ENCODE data around the gene TIMM22.

Gene TIMM22

DNA sequence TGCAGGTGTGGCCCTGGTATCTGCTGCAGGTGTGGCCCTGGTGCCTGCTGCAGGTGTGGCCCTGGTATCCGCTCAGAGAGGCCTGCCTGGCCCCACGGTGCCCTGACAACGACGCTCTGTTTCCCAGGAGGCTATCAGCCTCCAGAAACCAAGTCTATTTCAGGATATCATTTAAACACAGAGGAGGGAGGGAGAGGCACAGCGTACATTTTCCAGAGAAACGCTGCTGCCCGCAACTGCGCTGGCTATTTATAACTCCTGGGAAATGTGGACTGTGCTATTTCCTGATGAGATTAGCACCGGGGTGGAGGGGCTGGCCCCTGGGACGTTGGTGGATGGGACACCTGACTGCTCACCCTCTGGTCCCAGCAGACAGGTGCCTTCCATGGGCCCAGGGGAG lies 22.5 kb downstream of the TIMM22 start:
- in situ Hi-C loops (cut with HindIII; ENCODE audit: low sequenced_read_pairs): no loop called here
- H3K4me3 ChIP-seq (ENCODE audit: low read depth, low read length): no peak overlapping the region
- no peak for DNase-seq (ENCODE audit: low read depth)
- TF ChIP-seq, protein P1, sequence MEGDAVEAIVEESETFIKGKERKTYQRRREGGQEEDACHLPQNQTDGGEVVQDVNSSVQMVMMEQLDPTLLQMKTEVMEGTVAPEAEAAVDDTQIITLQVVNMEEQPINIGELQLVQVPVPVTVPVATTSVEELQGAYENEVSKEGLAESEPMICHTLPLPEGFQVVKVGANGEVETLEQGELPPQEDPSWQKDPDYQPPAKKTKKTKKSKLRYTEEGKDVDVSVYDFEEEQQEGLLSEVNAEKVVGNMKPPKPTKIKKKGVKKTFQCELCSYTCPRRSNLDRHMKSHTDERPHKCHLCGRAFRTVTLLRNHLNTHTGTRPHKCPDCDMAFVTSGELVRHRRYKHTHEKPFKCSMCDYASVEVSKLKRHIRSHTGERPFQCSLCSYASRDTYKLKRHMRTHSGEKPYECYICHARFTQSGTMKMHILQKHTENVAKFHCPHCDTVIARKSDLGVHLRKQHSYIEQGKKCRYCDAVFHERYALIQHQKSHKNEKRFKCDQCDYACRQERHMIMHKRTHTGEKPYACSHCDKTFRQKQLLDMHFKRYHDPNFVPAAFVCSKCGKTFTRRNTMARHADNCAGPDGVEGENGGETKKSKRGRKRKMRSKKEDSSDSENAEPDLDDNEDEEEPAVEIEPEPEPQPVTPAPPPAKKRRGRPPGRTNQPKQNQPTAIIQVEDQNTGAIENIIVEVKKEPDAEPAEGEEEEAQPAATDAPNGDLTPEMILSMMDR (IDR thresholded peaks at IDR 0.05; ENCODE audit: low read depth, low read length, missing control alignments): no peak

DNA sequence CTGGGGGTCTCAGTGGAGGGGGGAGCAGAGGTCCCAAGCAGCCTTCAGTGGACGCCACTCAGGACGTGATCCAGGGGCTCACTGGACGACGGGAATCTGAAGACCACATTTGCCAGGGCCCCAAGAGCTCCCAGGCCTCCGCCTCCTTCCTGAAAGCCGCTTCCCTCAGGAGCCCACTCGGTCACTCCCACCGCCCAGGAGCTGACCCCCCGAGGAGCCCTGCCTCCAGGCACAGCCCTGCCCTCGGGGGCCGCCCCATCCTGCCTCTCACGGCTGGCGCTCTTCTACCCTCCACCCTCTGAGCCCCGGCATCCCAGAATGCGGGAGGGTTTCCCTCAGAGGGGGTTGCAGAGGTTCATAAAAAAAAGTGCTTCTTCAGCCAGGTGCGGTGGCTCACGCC lies 24.2 kb downstream of the TIMM22 start:
- H3K4me3 ChIP-seq (ENCODE audit: low read depth, low read length): no peak overlapping the region
- TF ChIP-seq, protein P1 (IDR thresholded peaks at IDR 0.05; ENCODE audit: low read depth, low read length, missing control alignments): no peak
- in situ Hi-C loops (cut with HindIII; ENCODE audit: low sequenced_read_pairs): no loop called here
- no peak for DNase-seq (ENCODE audit: low read depth)

DNA sequence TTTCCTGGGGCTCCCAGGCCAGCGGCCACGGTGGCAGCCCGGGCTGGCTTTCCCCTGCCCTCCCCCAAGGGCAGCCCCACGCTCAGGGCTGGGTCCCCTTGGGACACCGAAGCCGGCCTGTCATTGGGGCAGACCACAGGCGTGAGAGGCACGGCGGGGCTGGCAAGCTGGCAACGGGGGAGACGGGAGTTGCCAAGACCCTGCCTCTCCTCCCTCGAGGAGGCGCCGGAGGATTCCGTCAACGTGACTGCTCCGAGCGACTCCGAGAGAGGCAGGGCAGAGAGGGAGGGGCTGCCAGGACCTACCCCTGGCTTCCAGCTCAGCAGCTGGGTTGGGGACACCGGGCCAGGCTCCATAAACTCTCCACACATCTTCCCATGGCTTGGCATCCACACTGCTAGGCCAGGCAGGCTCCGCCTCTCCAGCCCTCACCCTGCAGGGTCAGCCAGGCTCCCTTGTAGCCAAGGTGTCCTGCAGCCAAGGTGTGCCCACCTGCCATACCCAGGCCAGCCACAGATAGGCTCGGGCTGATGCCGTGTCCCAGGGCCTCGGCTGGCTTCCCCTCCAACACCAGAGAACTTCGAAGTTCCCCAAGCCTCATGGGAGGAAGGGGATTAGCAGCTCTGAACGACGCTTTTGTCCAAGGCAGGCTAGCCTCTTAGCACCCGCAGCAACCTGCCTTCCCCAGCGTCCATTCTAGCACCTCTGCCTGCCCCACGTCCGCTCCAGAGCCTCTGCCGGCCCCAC lies 25.5 kb downstream of the TIMM22 start:
- in situ Hi-C loops (cut with HindIII; ENCODE audit: low sequenced_read_pairs): no loop called here
- no peak for DNase-seq (ENCODE audit: low read depth)
- TF ChIP-seq, protein P1 (IDR thresholded peaks at IDR 0.05; ENCODE audit: low read depth, low read length, missing control alignments): no peak
- H3K4me3 ChIP-seq (ENCODE audit: low read depth, low read length): no peak overlapping the region

DNA sequence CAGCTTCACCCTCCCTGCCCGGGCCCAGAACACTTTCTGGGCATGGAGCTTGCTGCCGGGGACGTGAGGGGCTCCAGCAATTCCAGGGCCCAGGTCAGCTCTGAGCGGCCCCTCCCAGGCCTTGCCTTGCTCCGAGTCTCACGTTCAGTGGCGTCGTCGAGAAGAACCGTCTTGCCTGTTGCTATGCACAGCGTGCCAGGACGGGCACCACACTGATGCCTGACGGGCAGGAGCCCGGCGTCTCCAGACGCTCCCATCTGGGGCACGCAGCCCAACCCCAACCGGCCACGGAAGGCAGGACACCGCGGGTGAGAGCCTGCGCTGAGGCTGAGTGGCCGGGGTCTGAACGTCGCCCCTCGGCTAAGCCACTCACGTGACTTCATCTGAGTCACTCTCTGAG lies 27.1 kb downstream of the TIMM22 start:
- TF ChIP-seq, protein P1 (IDR thresholded peaks at IDR 0.05; ENCODE audit: low read depth, low read length, missing control alignments): no peak
- in situ Hi-C loops (cut with HindIII; ENCODE audit: low sequenced_read_pairs): no loop called here
- DNase-seq (ENCODE audit: low read depth): no peak
- no peak overlapping the region for H3K4me3 ChIP-seq (ENCODE audit: low read depth, low read length)

DNA sequence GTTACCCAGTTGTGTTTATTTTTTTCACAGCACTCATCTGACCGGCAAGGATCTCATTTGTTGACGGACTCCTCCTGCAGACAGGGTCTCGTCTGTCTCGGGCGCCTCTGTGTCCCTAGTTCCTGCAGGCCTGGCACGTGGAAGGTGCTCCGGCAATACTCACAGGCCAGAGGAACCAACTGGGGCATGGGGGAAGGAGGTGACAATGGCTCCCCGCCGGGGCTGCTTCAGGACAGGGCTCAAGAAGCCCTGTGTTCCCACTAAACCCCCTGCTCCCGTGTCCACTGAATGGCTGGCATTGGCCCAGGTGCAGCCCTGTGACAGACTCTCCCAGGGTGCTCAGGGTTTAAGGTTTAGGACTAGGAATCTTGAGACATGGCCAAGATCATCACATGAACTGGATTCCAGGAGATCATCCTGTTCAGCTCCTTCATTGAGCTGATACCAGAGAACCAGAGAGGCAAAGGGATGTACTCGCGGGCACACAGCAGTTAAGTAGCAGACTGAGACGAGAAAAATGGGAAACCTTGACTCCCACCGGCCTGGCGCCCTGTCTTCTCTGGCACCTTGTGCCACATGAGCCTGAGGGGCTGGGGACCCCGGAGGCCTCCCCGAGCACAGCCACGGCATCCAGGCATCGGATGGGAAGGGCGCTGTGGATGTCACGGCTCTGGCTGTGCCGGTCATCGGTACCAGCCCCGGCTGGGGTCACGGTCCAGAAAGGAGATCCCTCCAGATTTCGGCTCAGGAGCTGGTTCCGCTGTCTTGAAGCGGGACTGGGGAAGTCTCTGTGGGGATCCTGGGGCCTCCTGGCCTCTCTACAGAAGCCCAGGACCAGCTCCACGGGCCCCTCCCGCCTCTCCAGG lies 29.0 kb downstream of the TIMM22 start:
- in situ Hi-C loops (cut with HindIII; ENCODE audit: low sequenced_read_pairs): loop anchor here (5.0 kb wide), 1 partner anchor 56 kb away; no protein-coding TSS in a partner anchor
- no peak for DNase-seq (ENCODE audit: low read depth)
- H3K4me3 ChIP-seq (ENCODE audit: low read depth, low read length): no peak overlapping the region
- TF ChIP-seq, protein P1 (IDR thresholded peaks at IDR 0.05; ENCODE audit: low read depth, low read length, missing control alignments): no peak

DNA sequence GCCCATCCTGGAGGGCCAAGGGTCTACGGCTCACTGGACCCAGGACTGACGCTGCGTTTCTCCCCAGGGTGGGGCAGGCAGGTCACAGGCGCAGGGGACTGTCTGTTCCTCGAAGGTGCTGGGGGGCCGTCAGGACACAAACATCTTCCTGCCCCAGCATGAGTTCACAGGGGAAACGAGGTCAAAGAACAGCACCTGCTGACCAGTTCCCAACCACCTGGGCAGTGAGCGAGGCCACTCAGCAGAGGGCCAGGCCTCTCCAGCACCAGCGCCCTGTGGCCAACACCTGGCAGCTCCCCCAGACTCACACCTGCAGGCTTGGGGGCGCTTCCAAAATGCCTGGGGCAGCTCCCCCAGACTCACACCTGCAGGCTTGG lies 29.7 kb downstream of the TIMM22 start:
- DNase-seq (ENCODE audit: low read depth): no peak
- in situ Hi-C loops (cut with HindIII; ENCODE audit: low sequenced_read_pairs): loop anchor here (5.0 kb wide), 1 partner anchor 56 kb away; no protein-coding TSS in a partner anchor
- TF ChIP-seq, protein P1 (IDR thresholded peaks at IDR 0.05; ENCODE audit: low read depth, low read length, missing control alignments): no peak
- no peak overlapping the region for H3K4me3 ChIP-seq (ENCODE audit: low read depth, low read length)

All from astrocyte of the cerebellum (primary cell).